Activated naive CD8-positive, alpha-beta T cell (primary cell): ENCODE measurements around the gene GSTP1.
"Not testable (repeated sequence)": the region's sequence is repeated elsewhere in the genome, so short reads cannot be mapped to it uniquely, and the experiment has no call there.

ENCODE experiments used
- H3K27ac Mint-ChIP-seq: one replicate; pipeline ENCODE4 v1.8.0; 2021; ENCODE audit warnings: mixed read lengths
- H3K27me3 Mint-ChIP-seq: one replicate; pipeline ENCODE4 v1.8.0; 2021; ENCODE audit warnings: mixed read lengths
- H3K36me3 Mint-ChIP-seq: one replicate; pipeline ENCODE4 v1.8.0; 2021; ENCODE audit warnings: mixed read lengths
- H3K4me1 Mint-ChIP-seq: one replicate; pipeline ENCODE4 v1.8.0; 2021; ENCODE audit warnings: low read depth, mixed read lengths
- H3K4me3 Mint-ChIP-seq: one replicate; pipeline ENCODE4 v1.8.0; 2021; ENCODE audit warnings: mild to moderate bottlenecking, mixed read lengths
- H3K9me3 Mint-ChIP-seq: one replicate; pipeline ENCODE4 v1.8.0; 2021; ENCODE audit warnings: low read depth, mixed read lengths

GSTP1 gene

GRCh38 chr11:67623795-67624194, 40.2 kb downstream of the GSTP1 start:
- H3K36me3 Mint-ChIP-seq, H3K4me1 Mint-ChIP-seq, H3K27ac Mint-ChIP-seq: not testable (repeated sequence)

GRCh38 chr11:67626131-67626833, 42.7 kb downstream of the GSTP1 start:
- H3K36me3 Mint-ChIP-seq, H3K9me3 Mint-ChIP-seq, H3K27ac Mint-ChIP-seq, H3K4me3 Mint-ChIP-seq, H3K4me1 Mint-ChIP-seq, H3K27me3 Mint-ChIP-seq: not testable (repeated sequence)

More at GRCh38 chr11:67623795-67624194, 40.2 kb downstream of the GSTP1 start:
- not testable (repeated sequence) for H3K4me3 Mint-ChIP-seq, H3K27me3 Mint-ChIP-seq, H3K9me3 Mint-ChIP-seq

GRCh38 chr11:67626970-67627369, 43.4 kb downstream of the GSTP1 start:
- Mint-ChIP-seq H3K9me3 (no peaks in the 10 kb centered on the region), H3K36me3 (no peaks in the 10 kb centered on the region), H3K27ac (no peak overlapping the region), H3K27me3 (no peaks in the 10 kb centered on the region), H3K4me3 (no peak overlapping the region), H3K4me1 (peaks cover 5% of the 10 kb centered on the region)

GRCh38 chr11:67627441-67627811, 43.8 kb downstream of the GSTP1 start:
- Mint-ChIP-seq H3K27me3 (no peaks in the 10 kb centered on the region), H3K36me3 (no peaks in the 10 kb centered on the region), H3K9me3 (no peaks in the 10 kb centered on the region), H3K4me3 (no peak overlapping the region), H3K27ac (no peak overlapping the region), H3K4me1 (peaks cover 5% of the 10 kb centered on the region)

- Mint-ChIP-seq H3K9me3 (no peaks in the 10 kb centered on the region), H3K27me3 (no peaks in the 10 kb centered on the region), H3K4me1 (peaks cover 5% of the 10 kb centered on the region), H3K36me3 (no peaks in the 10 kb centered on the region), H3K27ac (no peak overlapping the region), H3K4me3 (no peak overlapping the region)
Observed at GRCh38 chr11:67627812-67628624, 44.4 kb downstream of the GSTP1 start.

GRCh38 chr11:67628710-67629385, 45.2 kb downstream of the GSTP1 start:
- Mint-ChIP-seq H3K27me3 (no peaks in the 10 kb centered on the region), H3K9me3 (no peaks in the 10 kb centered on the region), H3K36me3 (no peaks in the 10 kb centered on the region), H3K27ac (peak overlapping the region; percentile 10), H3K4me3 (peak overlapping the region; percentile 61), H3K4me1 (peaks cover 5% of the 10 kb centered on the region)

- no peaks in the 10 kb centered on the region for H3K36me3 Mint-ChIP-seq
- peaks cover 5% of the 10 kb centered on the region for H3K4me1 Mint-ChIP-seq
- no peaks in the 10 kb centered on the region for H3K27me3 Mint-ChIP-seq
- H3K4me3 Mint-ChIP-seq: peak within 1 kb of the TSS; percentile 90
- peak within 1 kb of the TSS; percentile 83 for H3K27ac Mint-ChIP-seq
- no peaks in the 10 kb centered on the region for H3K9me3 Mint-ChIP-seq
Observed at GRCh38 chr11:67629386-67630227, 46.0 kb downstream of the GSTP1 start, which contains the start of gene NUDT8. TSS of gene NUDT8 (minus strand) at chr11:67629937. CDS start at chr11:67629911, 26 bp downstream.

- Mint-ChIP-seq H3K27me3 (no peaks in the 10 kb centered on the region), H3K9me3 (no peaks in the 10 kb centered on the region), H3K4me3 (peak overlapping the region; percentile 90), H3K4me1 (peaks cover 5% of the 10 kb centered on the region), H3K36me3 (no peaks in the 10 kb centered on the region), H3K27ac (peak overlapping the region; percentile 83)
Observed at GRCh38 chr11:67630228-67630942, 46.8 kb downstream of the GSTP1 start.

GRCh38 chr11:67630943-67631331, 47.3 kb downstream of the GSTP1 start:
- no peaks in the 10 kb centered on the region for H3K27me3 Mint-ChIP-seq

GRCh38 chr11:67631411-67631810, 47.8 kb downstream of the GSTP1 start:
- peaks cover 5% of the 10 kb centered on the region for H3K4me1 Mint-ChIP-seq
- no peaks in the 10 kb centered on the region for H3K9me3 Mint-ChIP-seq
- no peak overlapping the region for H3K27ac Mint-ChIP-seq
- H3K36me3 Mint-ChIP-seq: no peaks in the 10 kb centered on the region
- H3K27me3 Mint-ChIP-seq: no peaks in the 10 kb centered on the region
- peak overlapping the region; percentile 90 for H3K4me3 Mint-ChIP-seq

More at GRCh38 chr11:67630943-67631331, 47.3 kb downstream of the GSTP1 start:
- Mint-ChIP-seq H3K9me3 (no peaks in the 10 kb centered on the region), H3K4me3 (peak overlapping the region; percentile 90), H3K27ac (peak overlapping the region; percentile 83), H3K36me3 (no peaks in the 10 kb centered on the region), H3K4me1 (peaks cover 5% of the 10 kb centered on the region)

- peak overlapping the region; percentile 61 for H3K27ac Mint-ChIP-seq
- no peaks in the 10 kb centered on the region for H3K36me3 Mint-ChIP-seq
- H3K27me3 Mint-ChIP-seq: no peaks in the 10 kb centered on the region
- H3K4me1 Mint-ChIP-seq: peaks cover 5% of the 10 kb centered on the region
- H3K4me3 Mint-ChIP-seq: peak overlapping the region; percentile 56
- no peaks in the 10 kb centered on the region for H3K9me3 Mint-ChIP-seq
Observed at GRCh38 chr11:67631853-67632174, 48.2 kb downstream of the GSTP1 start.

- Mint-ChIP-seq H3K27me3 (no peaks in the 10 kb centered on the region), H3K4me3 (peak overlapping the region; percentile 56), H3K36me3 (no peaks in the 10 kb centered on the region), H3K27ac (peak overlapping the region; percentile 61), H3K4me1 (peaks cover 5% of the 10 kb centered on the region), H3K9me3 (no peaks in the 10 kb centered on the region)
Observed at GRCh38 chr11:67632175-67632981, 48.8 kb downstream of the GSTP1 start.

- no peak overlapping the region for H3K4me3 Mint-ChIP-seq
- no peaks in the 10 kb centered on the region for H3K9me3 Mint-ChIP-seq
- no peaks in the 10 kb centered on the region for H3K36me3 Mint-ChIP-seq
- H3K27ac Mint-ChIP-seq: no peak overlapping the region
- peaks cover 5% of the 10 kb centered on the region for H3K4me1 Mint-ChIP-seq
- no peaks in the 10 kb centered on the region for H3K27me3 Mint-ChIP-seq
Observed at GRCh38 chr11:67632982-67633755, 49.6 kb downstream of the GSTP1 start.
